ENCODE data around the gene PPP1R14D.
A peak's percentile ranks its signal among the peaks of the same experiment; 100 is the strongest.

PPP1R14D gene

DNA sequence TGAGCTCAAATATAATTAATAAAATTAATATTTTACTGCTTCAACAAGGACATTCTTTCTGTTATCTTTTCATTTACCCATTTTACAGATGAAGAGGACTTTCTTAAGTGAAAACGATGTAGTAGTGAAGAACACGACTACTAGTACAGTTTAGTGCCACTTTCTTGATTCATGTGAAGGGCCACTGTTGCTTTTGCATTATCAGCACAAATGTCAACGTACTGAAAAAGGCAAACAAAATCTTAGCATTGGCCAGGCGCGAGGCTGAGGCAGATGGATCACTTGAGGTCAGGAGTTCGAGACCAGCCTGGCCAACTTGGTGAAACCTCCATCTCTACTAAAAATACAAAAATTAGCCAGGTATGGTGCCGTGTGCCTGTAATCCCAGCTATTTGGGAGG is 9.5 kb downstream of the PPP1R14D start:
- no peak for DNase-seq (ENCODE audit: low spot score in 2 of 2)
- H3K9me3 Mint-ChIP-seq, result no peaks in the 10 kb centered on the region
- no peaks in the 10 kb centered on the region for H3K27me3 Mint-ChIP-seq
- H3K36me3 Mint-ChIP-seq, result peaks cover 7% of the 10 kb centered on the region
- H3K4me3 Mint-ChIP-seq, result no peak overlapping the region
- H3K27ac Mint-ChIP-seq, result no peak overlapping the region
- H3K4me1 Mint-ChIP-seq, result peaks cover 3% of the 10 kb centered on the region
- no peak for ATAC-seq (ENCODE audit: low read depth)

DNA sequence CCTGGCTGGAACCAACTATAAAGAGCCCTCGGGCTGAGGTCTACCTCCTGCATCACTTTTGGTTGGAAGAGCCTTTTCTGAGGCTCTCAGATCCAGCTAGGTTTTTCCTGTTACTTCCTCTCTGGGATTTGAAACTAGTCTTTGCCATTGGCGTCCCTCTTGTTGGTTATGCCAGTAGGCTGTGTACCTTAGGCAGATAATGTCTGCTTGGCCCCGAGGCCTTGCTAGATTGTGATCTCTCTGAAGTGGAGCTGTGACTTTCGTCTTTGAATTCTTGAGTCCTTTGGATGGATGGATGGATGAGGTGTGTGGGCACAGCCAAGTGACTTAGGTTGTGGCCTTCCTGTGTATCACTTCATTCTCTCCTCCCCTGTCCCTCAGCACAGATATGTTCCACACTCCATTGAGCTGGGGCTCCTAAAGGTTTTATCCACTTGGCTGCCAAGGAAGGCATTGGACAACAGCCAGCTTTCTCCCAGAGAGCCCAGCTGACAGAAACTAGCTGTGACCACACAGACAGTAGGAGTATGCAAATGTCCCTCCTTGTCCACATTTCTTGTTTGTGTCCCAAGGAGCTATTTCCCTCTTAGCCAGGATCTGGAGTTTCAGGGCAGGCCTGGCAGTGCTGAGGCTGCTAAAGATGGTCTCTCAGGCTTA is 13.3 kb downstream of the PPP1R14D start:
- Mint-ChIP-seq H3K27ac (no peak overlapping the region), H3K36me3 (peaks cover 17% of the 10 kb centered on the region), H3K4me1 (peaks cover 3% of the 10 kb centered on the region), H3K9me3 (no peaks in the 10 kb centered on the region), H3K4me3 (no peak overlapping the region), H3K27me3 (no peaks in the 10 kb centered on the region)
- no peak for ATAC-seq (ENCODE audit: low read depth)
- no peak for DNase-seq (ENCODE audit: low spot score in 2 of 2)

DNA sequence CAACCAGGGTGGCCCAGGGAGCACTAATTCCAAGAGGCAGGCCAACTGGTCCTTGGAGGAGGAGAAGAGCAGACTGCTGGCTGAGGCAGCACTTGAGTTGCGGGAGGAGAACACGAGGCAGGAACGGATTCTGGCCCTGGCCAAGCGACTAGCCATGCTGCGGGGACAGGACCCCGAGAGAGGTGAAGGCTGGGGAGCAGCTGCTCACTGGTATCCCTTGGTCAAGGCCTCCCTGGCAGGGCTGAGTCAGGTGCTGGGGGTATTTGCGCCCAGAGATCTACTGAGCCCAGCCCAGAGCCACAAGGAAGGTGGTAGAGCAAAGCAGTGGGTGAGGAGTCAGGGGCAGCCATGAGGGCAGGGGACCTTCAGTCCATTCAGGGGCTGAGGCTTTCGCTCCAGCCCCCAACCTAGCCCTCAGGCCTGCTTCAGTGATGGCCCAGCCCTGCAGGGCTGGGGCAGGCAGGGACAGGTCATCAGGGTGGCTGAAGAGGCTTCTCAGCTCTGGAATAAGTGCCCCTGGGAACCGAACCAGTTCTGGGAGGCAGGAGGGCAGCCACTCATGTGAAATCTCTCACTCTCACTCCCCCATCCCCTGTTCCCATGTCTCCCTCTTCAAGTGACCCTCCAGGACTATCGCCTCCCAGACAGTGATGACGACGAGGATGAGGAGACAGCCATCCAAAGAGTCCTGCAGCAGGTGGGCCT is 15.6 kb downstream of the PPP1R14D start:
- Mint-ChIP-seq H3K36me3 (peaks cover 17% of the 10 kb centered on the region), H3K4me3 (no peak overlapping the region), H3K9me3 (no peaks in the 10 kb centered on the region), H3K27me3 (no peaks in the 10 kb centered on the region), H3K27ac (no peak overlapping the region), H3K4me1 (peaks cover 8% of the 10 kb centered on the region)
- ATAC-seq (ENCODE audit: low read depth) (no peak), DNase-seq (ENCODE audit: low spot score in 2 of 2) (no peak)

DNA sequence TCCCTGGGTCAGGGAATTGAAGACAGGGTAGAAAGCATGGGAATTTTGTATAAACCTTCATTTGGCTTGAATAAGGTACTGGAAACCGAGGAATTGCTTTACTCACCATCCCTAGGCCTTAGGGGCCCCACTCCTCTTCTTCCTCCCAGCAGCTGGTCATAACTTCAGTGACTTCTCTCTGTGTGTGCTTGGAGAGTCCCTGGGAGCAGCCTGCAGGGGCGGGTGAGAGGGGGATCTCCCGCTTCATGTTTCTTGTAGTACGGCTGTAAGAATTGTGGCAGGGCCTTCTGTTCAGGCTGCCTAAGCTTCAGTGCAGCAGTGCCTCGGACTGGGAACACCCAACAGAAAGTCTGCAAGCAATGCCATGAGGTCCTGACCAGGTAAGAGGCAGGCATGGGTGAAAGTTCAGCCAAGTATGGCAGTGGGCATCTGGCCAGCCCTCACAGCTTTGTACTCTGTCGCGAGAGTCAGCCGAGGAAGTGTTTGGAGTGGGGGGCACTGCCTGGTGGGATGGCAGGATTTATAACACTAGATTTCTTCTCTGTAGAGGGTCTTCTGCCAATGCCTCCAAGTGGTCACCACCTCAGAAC is 19.6 kb downstream of the PPP1R14D start:
- Mint-ChIP-seq H3K4me3 (no peak overlapping the region), H3K9me3 (no peaks in the 10 kb centered on the region), H3K27me3 (no peaks in the 10 kb centered on the region), H3K27ac (no peak overlapping the region), H3K36me3 (peaks cover 10% of the 10 kb centered on the region), H3K4me1 (peaks cover 10% of the 10 kb centered on the region)
- ATAC-seq (ENCODE audit: low read depth) (no peak), DNase-seq (ENCODE audit: low spot score in 2 of 2) (no peak)

DNA sequence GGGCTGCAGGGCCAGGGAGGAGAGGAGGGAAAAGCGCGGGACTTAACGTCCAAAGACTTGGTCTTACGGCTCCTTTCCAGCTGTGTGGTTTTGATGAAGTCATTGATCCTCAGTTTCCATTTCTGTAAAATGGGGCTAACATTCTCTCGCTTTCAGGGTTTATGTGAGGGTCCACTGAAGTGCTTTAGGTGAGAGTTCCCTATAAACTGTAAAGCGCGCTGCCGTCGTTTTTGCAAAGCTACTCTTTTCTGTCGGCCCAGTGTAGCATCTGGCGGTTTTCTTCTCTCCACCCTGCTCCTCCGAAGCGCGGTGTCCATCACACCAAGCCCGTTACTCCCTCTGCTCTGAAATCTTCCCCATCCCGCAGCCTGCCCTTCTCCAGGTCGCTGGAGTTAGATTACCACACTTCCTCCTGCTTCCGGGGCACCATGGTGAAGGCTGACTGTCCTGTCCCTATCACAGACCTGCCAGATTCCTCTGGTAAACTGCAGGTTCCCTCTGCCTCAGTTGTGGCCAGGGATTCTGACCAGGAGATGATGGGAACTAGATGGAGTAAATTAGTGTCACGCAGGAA is 20.5 kb downstream of the PPP1R14D start:
- peaks cover 10% of the 10 kb centered on the region for H3K4me1 Mint-ChIP-seq
- H3K9me3 Mint-ChIP-seq, result no peaks in the 10 kb centered on the region
- H3K4me3 Mint-ChIP-seq, result peak overlapping the region; percentile 97
- peaks cover 6% of the 10 kb centered on the region for H3K36me3 Mint-ChIP-seq
- H3K27me3 Mint-ChIP-seq, result no peaks in the 10 kb centered on the region
- H3K27ac Mint-ChIP-seq, result no peak overlapping the region
- ATAC-seq (ENCODE audit: low read depth), result no peak
- no peak for DNase-seq (ENCODE audit: low spot score in 2 of 2)

DNA sequence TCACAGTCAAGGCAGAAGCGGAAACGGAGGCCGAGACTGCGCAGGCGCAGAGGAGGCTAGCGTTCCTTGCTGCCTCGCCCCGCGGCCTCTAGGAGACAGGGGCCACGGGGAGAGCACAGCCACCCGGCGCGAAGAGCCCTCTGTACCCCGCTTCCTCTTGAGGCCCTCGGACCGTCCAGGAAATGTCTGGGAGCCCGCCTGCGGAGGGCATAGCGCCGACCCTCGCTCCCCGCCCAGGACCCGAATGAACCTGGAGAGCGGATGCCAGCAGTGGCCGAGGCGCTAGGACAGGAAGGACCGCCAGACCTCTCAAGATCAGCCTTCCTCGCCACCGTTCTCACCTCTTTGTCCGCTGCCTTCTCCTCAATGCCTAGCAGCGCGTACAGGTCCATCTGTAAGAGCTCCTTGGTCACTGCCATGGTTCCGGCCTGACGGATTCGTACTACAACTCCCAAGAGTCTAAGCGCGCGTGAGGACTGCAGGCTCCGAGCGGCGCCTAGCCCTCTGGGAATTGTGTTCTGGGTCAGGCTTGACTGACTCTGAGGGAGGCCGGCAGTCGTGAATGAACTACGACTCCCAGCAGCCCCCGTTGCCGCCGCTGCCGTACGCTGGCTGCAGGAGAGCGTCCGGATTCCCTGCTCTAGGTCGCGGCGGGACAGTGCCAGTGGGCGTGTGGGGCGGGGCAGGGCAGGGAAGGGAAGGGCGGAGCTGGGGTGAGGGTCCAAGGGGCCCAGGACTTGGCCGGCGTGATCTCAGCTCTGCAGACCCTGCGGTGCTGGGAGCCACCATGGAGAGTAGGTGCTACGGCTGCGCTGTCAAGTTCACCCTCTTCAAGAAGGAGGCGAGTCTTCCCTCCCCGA is 21.2 kb downstream of the PPP1R14D start, which contains the start of the genes DNAJC17 and ZFYVE19:
DNAJC17 (minus strand) TSS at position 446 of the 860 bp plus-strand sequence; CDS start at position 419, 27 bp downstream.
ZFYVE19 (plus strand) TSS at position 62 of the 860 bp plus-strand sequence; CDS start at position 563, 501 bp downstream.
- peaks cover 11% of the 10 kb centered on the region for H3K4me1 Mint-ChIP-seq

DNA sequence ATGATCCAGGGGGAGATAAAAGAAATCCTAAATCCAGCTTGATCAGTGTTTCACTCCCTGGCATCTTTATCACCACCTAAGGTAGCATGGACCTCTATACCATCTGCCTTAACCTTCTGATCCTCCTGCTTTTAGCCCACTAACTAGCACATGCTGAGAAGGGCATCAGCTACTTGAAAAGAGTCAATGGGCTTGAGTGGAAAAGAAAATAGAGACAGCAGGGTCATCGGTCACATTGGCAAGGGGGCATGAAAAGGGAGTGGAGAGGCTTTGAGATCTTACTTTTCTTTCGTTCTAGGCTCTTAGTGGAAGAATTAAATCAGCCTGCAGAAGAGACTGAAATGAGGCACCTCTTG is 21.9 kb downstream of the PPP1R14D start:
- peak overlapping the region; percentile 91 for H3K27ac Mint-ChIP-seq
- no peaks in the 10 kb centered on the region for H3K9me3 Mint-ChIP-seq
- no peak for DNase-seq (ENCODE audit: low spot score in 2 of 2)
- peaks cover 16% of the 10 kb centered on the region for H3K4me1 Mint-ChIP-seq
- H3K4me3 Mint-ChIP-seq, result peak overlapping the region; percentile 97
- no peaks in the 10 kb centered on the region for H3K27me3 Mint-ChIP-seq
- no peak for ATAC-seq (ENCODE audit: low read depth)
- peaks cover 7% of the 10 kb centered on the region for H3K36me3 Mint-ChIP-seq

More for the DNA sequence above, 21.2 kb downstream of the PPP1R14D start, which contains the start of the genes DNAJC17 and ZFYVE19:
- H3K9me3 Mint-ChIP-seq, result no peaks in the 10 kb centered on the region
- H3K27me3 Mint-ChIP-seq, result no peaks in the 10 kb centered on the region
- peak within 1 kb of the TSS; percentile 91 for H3K27ac Mint-ChIP-seq
- peak within 1 kb of the TSS; percentile 97 for H3K4me3 Mint-ChIP-seq
- DNase-seq (ENCODE audit: low spot score in 2 of 2) (peak; percentile 89 to 91), ATAC-seq (ENCODE audit: low read depth) (peak; percentile 95)
- peaks cover 4% of the 10 kb centered on the region for H3K36me3 Mint-ChIP-seq

DNA sequence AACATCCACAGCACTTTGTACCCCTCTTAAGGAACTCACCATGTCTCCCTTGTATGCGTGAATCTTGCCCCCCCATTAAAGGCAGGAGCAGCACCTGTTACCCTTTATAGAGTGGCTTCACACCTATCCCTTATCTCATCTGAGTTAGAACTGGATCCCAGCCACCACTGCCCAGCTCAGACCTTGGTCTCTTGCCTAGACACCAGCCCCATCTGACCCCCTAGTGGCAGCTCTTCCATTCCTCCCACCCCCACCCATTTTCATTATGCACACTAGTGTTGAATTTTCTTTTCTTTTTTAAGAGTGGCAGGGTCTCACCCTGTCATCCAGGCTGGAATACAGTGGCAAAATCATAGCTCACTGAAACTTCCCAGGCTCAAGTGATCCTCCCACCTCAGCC is 24.8 kb downstream of the PPP1R14D start:
- Mint-ChIP-seq H3K36me3 (peaks cover 7% of the 10 kb centered on the region), H3K27ac (no peak overlapping the region), H3K4me1 (peaks cover 18% of the 10 kb centered on the region), H3K27me3 (no peaks in the 10 kb centered on the region), H3K4me3 (no peak overlapping the region), H3K9me3 (no peaks in the 10 kb centered on the region)
- DNase-seq (ENCODE audit: low spot score in 2 of 2) (no peak), ATAC-seq (ENCODE audit: low read depth) (no peak)

DNA sequence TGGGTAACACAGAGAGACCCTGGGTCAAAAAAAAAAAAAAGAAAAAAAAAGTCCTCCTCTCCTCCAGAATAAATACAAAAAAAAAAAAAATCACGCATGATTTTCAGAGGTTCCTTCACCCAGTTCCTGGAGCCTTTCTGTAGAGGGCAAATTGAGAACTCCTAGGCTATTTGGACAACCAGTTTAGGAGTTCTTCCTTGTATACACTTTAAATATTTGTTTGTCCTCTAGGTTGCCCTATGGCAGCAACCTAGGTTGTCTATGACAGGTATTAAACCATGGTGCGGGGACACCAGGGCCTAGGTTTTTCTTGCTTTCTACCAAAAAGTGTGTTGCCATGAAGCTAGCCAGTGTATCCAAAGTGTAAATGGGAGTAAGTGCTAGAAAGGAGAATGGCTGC is 25.4 kb downstream of the PPP1R14D start:
- H3K27me3 Mint-ChIP-seq, result no peaks in the 10 kb centered on the region
- H3K9me3 Mint-ChIP-seq, result no peaks in the 10 kb centered on the region
- DNase-seq (ENCODE audit: low spot score in 2 of 2), result no peak
- no peak for ATAC-seq (ENCODE audit: low read depth)
- no peak overlapping the region for H3K4me3 Mint-ChIP-seq
- peaks cover 11% of the 10 kb centered on the region for H3K36me3 Mint-ChIP-seq
- no peak overlapping the region for H3K27ac Mint-ChIP-seq
- peaks cover 19% of the 10 kb centered on the region for H3K4me1 Mint-ChIP-seq

DNA sequence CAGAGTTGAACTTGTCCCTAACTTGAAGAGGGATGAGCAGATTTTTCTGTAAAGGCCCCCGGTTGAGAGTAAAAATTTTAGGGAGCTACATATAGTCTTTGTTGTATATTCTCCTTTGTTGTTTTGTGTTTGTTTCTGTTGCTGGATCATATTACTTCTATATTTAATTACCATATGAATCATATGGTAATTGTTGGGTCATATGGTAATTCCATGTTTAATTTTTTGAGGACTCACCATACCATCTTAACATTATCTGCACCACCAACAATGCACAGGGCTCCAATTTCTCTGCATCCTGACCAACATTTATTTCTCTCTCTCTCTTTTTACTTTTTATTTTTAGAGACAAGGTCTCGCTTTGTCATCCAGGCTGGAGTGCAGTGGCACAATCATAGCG is 29.0 kb downstream of the PPP1R14D start:
- Mint-ChIP-seq H3K4me1 (peaks cover 18% of the 10 kb centered on the region), H3K4me3 (no peak overlapping the region), H3K36me3 (peaks cover 12% of the 10 kb centered on the region), H3K27ac (no peak overlapping the region), H3K9me3 (no peaks in the 10 kb centered on the region), H3K27me3 (no peaks in the 10 kb centered on the region)
- ATAC-seq (ENCODE audit: low read depth) (no peak), DNase-seq (ENCODE audit: low spot score in 2 of 2) (no peak)

DNA sequence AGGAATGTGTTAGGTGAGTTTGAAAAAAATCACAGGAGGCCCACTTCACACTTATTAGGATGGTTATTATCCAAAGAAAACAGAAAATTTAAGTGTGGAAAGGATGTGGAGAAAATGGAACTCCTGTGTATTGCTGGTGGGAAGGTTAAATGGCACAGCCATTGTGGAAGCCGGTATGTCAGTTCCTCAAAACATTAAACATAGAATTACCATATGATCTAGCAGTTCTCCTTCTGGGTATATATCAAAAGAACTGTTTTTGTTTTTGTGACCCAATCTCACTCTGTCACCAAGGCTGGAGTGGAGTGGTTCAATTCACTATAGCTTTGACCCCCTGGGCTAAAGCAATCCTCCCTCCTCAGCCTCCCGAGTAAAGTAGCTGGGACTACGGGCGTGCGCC is 32.0 kb downstream of the PPP1R14D start:
- no peak for ATAC-seq (ENCODE audit: low read depth)
- Mint-ChIP-seq H3K4me1 (peaks cover 12% of the 10 kb centered on the region), H3K36me3 (peaks cover 14% of the 10 kb centered on the region), H3K27ac (no peak overlapping the region), H3K27me3 (no peaks in the 10 kb centered on the region), H3K9me3 (no peaks in the 10 kb centered on the region), H3K4me3 (no peak overlapping the region)
- no peak for DNase-seq (ENCODE audit: low spot score in 2 of 2)

DNA sequence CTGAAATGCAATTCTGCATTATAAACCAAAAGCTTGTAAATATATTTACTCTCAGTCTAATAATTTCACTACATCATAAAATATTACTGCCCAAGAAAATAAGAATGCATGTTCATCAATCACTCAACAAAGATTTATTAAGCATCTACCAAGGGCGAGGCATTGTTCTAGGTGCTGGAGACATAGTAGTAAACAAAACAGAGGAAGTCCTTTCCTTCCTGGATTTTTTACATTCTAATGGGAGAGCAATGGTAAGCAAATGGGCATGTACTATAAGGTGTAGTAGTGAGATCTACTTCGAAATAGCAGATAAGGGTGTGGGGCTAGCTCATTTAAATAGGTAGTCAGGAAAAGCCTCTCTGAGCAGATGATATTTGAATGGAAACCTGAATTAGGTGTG is 32.5 kb downstream of the PPP1R14D start:
- H3K27ac Mint-ChIP-seq, result no peak overlapping the region
- ATAC-seq (ENCODE audit: low read depth) (no peak), DNase-seq (ENCODE audit: low spot score in 2 of 2) (no peak)
- H3K4me3 Mint-ChIP-seq, result no peak overlapping the region
- no peaks in the 10 kb centered on the region for H3K27me3 Mint-ChIP-seq
- peaks cover 11% of the 10 kb centered on the region for H3K4me1 Mint-ChIP-seq
- H3K36me3 Mint-ChIP-seq, result peaks cover 12% of the 10 kb centered on the region
- no peaks in the 10 kb centered on the region for H3K9me3 Mint-ChIP-seq

DNA sequence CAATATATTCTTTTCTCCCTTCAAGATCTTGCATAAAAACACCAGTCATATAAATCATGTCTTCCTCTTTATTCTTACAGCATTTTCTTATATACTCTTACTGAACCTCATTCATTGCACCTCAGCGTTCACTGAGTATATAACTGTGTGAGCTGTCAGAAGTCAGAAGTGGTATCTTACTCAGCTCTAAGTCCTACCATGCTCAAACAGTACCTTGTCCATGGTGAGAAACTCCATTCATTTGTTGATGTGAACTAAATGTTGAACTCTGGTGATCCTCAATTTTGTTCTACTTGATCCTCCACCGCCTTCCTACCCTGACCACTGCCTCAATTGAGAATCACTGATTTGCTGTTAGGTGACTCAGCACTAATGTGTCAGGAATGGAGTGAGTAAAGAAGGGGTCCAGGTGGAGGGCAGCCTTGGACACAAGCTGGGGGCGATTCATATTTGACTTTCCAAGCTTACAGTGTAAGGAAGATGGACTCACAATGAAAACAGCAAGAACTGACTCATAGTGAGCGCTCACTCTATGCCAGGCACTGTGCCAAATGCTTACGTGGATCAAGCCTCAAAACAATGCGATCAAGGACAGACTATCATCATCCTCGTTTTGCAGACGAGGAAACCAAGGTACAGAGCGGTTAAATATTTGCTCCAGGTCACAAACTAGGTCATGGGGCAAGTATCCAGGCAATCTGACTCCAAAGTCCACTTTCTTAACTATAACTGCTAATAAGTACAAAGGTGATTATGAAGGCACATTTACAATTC is 35.1 kb downstream of the PPP1R14D start:
- peaks cover 14% of the 10 kb centered on the region for H3K4me1 Mint-ChIP-seq
- DNase-seq (ENCODE audit: low spot score in 2 of 2), result no peak
- H3K27ac Mint-ChIP-seq, result no peak overlapping the region
- ATAC-seq (ENCODE audit: low read depth), result no peak
- no peaks in the 10 kb centered on the region for H3K27me3 Mint-ChIP-seq
- H3K36me3 Mint-ChIP-seq, result peaks cover 10% of the 10 kb centered on the region
- H3K4me3 Mint-ChIP-seq, result no peak overlapping the region
- H3K9me3 Mint-ChIP-seq, result no peaks in the 10 kb centered on the region
